H1 (cell line): ENCODE results near the gene CCDC28B.

Experiments used
- CBX8 ChIP-seq: fragments of 300-800, 300-1000 bp; sonication (generic); IDR thresholded peaks from 2 replicates; pipeline ENCODE4 v1.7.1; 2016; ENCODE audit warnings: low read depth, low read length, borderline replicate concordance
- MAFK ChIP-seq: IDR thresholded peaks from 2 replicates; pipeline ENCODE4 v1.6.1; 2012; ENCODE audit warnings: low read depth, mild to moderate bottlenecking, improper control_type of control experiment, low read length
- POLR2A ChIP-seq, 2 experiments: IDR thresholded peaks; 1 replicate in 1 of 2; 2 replicates in 1 of 2; pipeline ENCODE4 v1.6.1; 2011; ENCODE audit warnings: low read depth in 2 of 2, low read length in 2 of 2, mild to moderate bottlenecking in 2 of 2; ENCODE audit errors: control extremely low read depth in 1 of 2

DNA sequence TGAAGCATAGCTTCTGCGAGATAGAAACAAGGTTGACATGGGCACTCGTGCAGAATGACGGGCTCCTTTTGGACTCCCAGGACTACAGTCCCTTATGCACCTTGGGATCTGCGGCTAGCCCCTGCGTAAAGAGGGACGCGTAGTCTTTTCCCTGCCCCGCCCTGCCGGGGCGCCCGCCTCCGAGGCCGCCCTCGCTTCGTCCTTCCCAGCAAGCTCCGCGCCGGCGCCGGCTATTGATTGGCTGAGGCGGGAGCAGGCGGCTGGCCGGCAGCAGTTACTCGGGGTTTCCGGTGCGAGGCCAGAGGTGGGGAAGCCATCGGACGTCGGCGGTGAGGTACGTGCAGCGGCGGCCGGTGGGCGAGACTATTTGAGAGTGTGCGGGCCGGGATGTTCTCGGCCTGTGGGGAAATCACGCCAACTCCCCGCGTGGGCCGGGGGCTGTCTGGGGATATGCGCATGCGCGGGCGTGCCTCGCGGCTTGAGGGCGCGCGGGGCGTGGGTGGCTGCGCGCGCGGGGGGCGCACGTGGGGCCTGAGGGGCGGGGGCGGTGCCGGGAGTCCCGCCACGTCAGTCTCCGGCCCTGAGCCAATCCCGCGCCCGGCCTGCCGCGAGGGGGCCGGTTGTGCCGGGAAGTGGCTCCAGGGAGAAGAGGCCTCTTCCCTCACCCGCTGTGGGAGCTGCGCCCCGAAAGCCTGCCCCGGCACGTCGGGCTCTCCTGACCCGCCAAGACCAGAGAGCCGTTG, 20.8 kb upstream of the CCDC28B start, which contains the start of gene TXLNA:
- no peak for TF ChIP-seq MAFK
- no peak for TF ChIP-seq CBX8
- TF ChIP-seq POLR2A (IDR thresholded peaks at IDR 0.05; ENCODE audit: control extremely low read depth in 1 of 2, low read depth in 2 of 2, low read length in 2 of 2) = peak; percentile 58 to 86
